ENCODE results near the gene DVL2.
A peak's percentile ranks its signal among the peaks of the same experiment; 100 is the strongest.

DVL2 gene

DNA sequence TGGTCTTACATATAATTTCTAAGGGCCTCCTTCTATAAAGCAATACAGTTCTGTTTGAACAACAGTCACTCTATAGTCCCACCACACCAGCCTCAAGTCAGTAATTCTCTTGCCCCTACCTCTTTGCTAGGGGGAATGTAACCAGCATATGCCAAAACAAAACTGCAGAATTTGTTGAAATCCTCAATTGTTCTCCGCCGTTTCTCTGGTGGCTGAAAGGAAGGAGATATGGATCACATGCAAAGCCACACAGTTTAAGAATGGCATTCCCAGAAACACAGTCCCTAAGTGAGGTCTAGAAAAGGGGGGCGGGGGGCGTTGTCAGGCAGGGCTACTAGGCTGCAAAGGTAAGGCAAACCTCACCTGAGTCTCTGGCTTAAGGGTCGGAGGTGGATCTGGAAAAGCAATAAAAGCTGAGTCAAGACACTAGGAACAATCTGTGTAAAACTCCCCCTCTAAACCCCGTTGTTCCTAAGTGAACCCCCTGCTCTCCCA, 3.0 kb upstream of the DVL2 start:
- no peak for DNase-seq

DNA sequence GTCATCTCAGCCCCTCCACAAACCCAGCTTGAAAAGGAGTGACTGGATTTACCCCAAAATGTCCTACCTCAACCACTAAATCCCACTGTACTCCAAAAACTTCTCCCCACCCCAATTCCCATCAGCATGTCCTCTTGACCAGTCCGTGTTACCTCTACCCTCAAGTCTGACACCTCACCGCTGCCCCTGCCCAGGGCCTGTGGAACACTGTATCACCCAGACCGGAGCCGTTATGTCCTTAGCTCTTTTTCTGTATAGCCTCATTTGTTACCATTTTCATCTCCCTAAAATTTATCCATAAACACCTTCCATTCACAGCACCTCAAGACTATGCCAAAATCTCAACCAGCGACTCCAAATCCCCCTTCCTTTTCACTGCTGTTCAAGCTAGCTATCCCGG, 2.5 kb upstream of the DVL2 start:
- no peak for DNase-seq

DNA sequence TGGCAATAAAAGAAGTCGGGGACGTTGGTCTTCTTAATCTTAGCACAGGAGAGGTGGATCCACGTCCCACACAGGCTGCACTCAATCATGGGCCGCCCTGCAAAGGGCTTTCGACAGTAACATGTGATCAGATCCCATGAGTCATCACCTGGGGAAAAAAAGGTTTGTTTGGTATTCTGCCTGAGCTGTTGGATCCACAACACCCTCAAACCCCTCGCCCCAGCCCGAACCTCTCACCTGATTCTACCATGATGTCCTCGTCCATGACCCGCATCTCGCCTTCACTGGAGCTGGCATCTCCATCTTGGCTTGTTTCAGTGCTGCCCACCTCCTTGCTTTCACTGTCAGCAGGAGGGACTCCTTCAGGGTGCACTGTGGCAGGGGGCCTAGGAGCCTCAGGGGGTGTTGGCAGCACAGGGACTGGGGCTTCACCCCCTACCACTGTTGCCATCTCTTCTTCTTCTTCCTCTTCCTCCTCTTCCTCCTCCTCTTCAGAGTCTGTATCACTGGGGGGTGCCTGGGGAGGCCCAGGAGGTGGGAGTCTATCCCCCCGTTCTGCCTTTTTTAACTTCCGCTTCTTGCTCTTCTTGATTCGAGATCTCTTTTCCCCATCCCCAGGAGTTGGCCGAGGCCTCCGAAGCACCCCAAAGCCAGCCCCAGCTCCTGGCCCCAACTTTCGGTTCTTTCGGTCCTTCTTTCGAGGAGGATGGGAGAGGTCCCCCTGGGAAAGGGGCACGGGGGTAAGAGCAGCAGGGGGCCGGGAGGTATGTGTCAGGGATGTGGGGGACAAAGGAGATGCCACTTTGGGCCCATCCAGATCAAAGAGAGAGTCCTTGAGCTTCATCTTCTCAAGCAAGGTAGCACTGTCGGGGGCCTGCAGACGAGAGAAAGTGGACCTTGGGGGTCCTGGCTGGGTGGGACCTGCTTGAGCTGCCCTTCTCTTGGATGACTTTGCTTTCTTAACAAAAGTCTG, 1.7 kb upstream of the DVL2 start:
- no peak for DNase-seq

DNA sequence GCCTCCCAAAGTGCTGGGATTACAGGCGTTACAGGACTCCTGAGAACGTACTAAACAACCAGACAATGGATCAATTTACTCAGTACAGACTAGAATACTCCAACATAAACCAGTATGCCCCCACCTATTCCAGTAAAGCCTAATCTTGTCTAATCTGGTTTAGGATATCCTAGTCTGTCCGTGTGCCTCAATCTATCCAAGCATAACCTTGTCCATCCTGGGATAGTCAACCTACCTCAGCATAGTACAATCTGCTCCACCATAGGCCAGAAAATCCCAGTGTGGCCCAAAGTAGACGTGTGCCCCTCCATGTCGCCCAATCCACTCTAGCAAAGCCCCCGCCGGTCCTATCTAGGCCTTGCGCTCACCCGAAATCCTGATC, 625 bp downstream of the DVL2 start:
- DNase-seq = no peak

DNA sequence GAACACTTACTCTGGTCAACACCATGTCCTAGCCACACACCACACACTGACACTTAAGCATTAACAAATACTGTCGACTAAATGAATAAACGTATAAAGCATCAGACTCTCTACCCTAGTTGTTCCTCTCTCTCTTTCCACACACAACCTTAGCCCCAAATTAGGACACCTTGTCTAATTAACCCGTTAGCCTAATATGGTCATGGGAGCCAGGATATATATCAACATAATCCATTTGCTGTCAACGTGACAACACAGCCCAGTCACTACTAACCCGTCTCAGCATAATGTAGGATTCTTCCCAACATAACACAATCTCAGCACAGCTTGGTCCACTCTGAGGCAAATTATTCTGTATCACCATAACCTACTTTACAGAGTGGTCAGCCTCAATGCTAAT, 2.2 kb downstream of the DVL2 start:
- no peak for DNase-seq

DNA sequence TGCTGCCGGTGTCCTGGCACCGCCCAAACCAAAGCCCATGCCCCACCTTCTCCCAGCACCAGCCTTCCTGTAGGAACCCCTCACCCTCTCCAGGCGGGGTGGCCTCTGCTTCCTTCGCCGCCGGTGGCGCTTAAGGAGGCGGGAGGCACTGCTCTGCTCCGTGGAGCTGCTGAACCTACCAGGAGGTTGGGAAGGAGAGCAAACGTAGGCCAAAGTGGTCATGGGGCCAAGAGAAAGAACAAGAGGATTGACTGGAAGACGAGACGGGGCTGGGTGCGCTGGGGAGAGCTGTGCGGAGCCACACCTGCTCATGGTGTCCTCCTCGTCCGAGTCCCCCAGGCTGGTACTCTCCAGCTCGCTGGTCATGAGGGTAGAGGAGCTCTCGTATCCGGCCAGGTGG, 4.8 kb downstream of the DVL2 start:
- no peak for DNase-seq

DNA sequence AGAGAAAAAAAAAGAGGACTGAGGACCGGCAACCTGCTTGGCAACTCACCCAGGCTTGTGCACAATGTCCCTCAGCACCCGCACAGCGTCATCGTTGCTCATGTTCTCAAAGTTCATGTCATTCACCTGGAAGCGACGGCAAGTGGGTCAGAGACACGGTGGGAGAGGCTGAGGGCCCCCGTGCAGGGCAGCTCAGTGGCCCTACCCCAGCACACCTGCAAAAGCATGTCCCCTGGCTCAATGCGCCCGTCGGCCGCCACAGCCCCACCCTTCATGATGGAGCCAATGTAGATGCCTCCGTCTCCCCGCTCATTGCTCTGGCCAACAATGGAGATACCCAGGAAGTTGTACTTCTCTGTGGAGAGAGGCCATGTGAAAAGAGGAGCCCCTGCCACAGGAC, 5.4 kb downstream of the DVL2 start:
- no peak for DNase-seq

DNA sequence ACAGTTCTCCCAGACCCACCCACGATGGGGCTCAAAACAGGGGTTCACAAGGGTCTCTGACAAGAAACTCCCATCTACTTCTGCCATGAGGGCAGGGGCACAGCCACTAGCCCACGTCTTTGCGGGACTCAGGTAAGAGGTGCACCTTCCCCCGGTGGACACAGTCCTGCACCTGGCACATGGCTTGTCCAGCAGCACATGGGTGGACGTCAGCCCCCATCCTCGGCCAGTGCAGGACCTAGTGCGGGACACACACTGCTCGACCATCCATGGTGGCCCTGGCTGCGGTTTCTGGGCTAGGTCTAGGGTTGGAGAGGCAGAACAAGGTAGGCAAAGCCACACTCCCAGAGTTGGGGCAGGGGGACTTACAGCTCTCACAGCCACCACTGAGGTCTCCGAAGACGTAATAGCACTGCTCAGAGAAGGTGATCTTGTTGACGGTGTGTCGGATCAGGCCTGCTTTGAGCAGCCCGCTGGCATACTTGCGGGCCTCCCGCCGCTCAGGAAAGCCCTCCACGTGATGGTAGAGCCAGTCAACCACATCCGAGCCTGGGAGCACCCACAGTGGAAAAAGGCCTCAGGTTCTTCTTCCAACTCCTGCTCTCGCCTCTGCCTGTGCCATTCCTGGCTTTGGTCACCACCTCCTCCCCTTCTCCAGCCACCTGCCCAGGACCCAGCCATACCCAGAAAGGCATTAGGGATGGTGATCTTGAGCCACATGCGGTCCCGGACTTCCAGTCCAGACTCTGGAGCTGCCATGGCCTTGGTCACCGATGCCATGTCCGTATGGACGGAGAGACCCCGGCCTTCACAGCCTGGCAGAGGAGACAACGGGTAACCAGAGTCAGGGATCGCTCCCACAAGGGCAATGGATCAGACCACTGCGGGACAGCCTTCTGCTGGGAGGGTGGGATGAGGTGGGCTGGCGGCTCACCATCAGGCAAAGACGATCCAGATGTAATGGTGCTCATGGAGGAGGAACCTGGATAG, 7.3 kb downstream of the DVL2 start:
- DNase-seq = no peak

DNA sequence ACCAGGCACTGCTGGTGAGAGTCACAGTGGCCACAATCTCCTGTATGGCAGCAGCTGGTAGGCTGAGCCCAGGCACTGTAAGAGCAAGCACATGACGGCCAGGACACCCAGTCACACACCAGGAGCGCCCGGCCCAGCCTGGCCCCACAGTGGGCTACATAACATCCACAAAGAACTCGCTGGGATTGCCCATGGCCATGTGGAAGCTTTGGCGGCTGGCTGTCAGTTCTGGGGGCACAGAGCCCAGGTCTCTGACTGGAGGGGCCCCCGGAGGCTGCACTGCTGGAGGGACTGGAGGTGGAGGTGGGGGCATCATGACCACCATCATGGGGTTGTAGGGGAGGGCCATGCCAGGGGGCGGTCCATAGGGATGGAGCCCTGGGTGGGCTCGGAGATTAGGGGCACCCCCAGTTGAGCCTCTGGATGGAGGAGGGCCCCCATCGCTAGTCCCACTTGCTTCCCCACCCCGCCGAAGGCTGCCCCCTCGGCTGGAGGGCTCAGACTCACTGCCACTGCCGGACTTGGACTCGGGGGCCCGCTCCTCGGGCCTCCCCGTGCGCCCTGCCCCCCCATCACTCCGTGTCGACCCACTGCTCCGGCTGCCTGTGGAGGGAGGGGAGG, 8.5 kb downstream of the DVL2 start:
- no peak for DNase-seq

DNA sequence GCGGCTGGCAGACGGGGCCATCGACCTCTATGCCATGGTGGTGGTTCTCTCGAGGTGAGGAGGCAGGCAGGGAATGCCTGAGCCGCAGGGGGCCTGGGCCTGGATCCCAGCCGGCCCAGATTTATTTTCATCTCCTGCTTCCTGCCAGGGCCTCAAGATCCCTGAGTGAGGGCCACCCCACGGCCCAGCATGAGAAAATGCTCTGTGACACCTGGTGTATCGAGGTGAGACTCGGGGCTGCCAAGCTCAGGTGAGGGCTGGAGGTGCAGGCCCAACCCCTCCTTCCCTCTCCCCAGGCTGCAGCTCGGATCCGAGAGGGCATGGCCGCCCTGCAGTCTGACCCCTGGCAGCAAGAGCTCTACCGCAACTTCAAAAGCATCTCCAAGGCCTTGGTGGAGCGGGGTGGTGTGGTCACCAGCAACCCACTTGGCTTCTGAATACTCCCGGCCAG, 9.6 kb downstream of the DVL2 start:
- DNase-seq = no peak

DNA sequence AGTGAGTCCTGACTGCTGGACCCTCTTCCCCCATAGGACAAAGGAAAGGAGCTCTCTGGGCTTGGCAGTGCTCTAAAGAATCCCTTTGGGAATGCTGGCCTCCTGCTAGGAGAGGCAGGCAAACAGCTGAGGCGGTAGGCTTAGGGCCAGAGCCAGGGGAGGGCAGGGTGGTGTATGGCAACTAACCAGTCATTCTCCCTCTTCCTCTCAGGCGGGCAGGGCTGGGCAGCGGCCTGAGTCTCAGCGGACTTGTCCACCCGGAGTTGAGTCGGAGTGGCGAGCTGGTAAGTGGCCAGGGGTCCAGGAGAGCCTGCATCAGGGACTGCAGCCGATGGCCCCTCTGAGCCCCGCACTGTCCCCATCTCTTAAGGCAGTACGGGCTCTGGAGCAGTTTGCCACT, 10.2 kb downstream of the DVL2 start:
- no peak for DNase-seq

DNA sequence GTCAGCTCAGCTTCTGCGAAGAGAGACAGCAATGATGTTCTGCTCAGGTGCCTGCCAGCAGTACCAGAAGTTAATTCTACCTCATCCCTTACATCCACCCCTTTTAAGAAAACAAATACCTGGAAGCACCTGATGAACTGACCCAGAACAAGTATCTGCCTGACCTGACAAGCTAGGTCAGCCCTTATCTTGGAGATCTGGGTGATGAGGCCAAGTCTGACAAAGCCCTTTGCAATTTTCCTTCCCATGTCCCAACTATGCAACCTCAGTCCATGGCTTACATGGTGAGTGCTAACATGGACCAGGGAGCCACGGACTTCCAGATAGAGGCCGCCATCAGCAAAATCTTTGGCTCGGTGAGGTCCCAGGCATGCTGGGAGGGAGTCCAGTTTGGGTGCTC, 10.9 kb downstream of the DVL2 start:
- no peak for DNase-seq

DNA sequence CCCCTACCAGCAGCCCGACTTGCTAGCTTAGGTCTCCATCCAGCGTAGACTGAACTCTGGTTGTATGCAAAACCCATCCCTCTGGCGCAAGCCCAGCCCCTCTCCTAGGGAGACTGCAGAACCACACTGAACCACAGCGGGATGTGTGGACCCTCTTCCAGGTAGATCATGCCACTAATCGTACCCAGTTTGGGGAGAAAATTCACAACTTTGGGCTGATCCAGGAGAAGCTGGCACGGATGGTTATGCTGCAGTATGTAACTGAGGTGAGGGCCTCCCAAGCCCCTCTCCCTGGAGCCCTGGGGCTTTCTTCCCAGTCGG, 11.4 kb downstream of the DVL2 start:
- DNase-seq = no peak

DNA sequence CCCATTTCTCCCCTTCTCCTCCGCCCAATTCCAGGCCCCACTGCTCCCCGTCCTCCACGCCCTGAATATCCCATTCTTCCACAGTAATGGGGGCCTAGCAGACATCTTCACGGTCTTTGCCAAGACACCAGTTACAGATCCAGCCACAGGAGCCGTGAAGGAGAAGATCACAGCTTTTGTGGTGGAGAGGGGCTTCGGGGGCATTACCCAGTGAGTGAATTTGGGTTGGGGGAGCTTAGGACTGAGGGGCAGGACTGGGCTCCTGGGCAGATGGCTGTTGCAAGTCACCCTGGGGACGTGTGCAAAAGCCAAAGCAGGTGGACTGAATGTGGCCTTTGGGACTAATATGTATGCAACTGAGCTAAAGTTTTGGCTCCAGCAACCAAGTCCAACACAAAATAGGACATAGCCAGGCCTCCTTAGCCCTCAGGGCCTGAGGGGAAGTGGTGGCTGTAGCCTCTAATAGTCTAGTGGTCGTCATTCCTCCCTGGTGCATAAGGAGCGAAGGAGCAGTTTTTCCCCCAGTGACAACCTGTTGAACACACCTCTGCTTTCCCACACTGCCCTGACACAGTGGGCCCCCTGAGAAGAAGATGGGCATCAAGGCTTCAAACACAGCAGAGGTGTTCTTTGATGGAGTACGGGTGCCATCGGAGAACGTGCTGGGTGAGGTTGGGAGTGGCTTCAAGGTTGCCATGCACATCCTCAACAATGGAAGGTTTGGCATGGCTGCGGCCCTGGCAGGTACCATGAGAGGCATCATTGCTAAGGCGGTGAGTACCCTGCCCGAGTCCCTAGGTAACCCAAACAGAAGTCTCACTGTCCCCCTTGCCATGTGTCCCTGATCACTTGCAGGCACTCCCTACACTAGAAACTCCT, 12.0 kb downstream of the DVL2 start:
- no peak for DNase-seq

DNA sequence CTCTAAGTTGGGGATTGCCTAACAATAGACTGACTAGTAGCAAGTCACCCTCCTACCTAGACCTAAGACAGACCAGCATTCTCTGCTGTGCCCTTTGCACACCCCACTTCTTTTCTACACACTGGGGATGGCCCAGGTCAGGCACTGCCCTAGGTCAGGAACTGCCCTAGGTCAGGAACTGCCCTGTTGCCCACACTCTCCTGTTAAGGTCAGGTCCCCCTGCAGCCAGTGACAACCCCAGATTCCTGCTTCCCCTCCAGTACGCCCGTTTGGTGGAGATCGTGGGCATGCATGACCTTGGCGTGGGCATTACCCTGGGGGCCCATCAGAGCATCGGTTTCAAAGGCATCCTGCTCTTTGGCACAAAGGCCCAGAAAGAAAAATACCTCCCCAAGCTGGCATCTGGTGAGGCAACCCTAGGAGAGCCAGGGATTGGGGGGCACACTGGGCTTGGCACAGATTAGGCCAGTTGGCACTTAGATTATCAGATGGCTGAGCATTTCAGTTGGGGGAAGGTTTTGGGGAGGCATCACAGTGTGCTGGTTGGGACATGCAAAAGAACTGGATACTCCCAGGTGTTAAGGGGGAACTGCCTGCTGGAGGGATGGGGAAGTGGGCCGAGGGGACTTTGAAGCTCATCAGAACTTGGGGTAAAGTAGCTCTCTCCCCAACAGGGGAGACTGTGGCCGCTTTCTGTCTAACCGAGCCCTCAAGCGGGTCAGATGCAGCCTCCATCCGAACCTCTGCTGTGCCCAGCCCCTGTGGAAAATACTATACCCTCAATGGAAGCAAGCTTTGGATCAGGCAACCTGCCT, 12.8 kb downstream of the DVL2 start:
- no peak for DNase-seq

DNA sequence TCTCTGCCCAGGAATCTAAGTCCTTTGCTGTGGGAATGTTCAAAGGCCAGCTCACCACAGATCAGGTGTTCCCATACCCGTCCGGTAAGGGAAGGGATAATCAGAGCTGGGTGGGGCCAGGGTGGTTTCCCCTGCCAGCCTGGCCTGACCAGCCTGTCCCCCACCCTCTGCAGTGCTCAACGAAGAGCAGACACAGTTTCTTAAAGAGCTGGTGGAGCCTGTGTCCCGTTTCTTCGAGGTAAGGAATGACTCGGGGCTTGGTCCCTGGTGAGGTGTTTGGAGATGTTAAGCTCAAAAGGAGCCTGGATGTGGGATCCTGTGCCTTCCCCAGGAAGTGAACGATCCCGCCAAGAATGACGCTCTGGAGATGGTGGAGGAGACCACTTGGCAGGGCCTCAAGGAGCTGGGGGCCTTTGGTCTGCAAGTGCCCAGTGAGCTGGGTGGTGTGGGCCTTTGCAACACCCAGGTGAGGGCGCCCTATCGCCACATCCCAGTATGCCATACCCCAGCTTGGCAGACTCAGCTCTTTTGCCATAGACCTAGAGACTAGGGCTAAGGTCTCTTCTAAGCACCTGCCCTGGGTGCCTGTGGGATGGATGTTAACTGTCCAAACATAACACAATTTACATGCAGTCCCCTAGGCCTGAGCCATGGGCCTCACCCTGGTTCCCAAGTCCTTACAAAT, 13.6 kb downstream of the DVL2 start:
- peak; percentile 42 for DNase-seq

DNA sequence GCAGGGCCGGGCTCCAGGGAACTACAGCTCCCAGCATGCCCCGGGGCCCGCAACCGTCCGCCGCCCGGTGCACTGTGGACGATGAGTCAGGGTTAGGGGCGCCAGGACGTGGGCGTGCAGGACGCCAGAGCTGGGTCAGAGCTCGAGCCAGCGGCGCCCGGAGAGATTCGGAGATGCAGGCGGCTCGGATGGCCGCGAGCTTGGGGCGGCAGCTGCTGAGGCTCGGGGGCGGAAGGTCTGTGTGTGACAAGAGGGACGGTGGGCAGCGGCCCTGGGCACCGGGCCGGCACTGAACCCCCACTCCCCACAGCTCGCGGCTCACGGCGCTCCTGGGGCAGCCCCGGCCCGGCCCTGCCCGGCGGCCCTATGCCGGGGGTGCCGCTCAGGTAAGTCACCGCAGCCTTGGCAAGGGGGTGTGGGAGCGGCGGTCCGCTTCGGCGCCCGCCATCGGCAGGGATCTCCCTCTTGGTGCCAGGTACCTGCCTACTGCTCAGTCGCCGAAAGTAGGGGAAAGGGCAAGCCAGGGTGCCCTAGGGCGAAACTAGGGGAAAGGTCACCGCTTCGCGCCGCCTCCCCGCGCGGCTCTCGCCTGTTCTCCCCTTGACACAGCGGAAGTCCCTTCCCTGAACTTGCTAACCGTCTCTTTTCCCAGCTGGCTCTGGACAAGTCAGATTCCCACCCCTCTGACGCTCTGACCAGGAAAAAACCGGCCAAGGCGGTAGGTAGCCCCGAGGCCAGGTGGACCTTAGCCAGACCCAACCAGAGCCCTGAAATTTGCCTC, 14.3 kb downstream of the DVL2 start, which contains the start of the genes ACADVL and DLG4:
TSS of gene ACADVL (plus strand) at position 127 of the 781 bp plus-strand sequence. CDS start at position 174, 47 bp downstream.
TSS of gene DLG4 (minus strand) at position 25 of the 781 bp plus-strand sequence.
- DNase-seq = peak; percentile 65

DNA sequence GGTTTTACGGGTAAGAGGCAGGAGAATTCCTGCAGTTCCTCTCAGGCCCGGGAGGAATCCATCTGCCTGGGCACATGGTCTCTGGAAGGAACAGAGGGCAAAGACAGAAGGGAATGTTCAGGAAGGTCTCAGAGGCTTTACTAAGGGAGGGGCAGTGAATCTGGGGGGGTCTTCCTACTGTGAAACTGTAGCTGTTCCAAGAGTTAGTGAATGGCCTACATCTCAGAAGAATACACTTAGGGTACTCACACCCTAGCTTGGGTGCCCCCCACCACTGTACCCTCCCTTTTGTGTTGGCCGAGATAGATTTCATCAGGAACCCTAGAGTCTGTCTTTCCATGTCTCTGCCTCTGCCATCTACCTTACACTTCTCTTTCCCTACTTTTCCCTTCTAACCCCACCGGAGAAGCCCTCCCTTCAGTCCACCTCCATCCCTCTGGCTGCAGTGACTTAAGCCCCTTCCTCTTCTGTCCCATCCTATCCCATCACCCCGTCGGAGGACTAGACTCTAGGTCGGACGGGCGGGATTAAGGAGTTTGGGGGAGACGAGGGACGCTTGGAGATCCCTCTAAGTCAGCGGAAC, 15.0 kb downstream of the DVL2 start:
- DNase-seq = no peak

DNA sequence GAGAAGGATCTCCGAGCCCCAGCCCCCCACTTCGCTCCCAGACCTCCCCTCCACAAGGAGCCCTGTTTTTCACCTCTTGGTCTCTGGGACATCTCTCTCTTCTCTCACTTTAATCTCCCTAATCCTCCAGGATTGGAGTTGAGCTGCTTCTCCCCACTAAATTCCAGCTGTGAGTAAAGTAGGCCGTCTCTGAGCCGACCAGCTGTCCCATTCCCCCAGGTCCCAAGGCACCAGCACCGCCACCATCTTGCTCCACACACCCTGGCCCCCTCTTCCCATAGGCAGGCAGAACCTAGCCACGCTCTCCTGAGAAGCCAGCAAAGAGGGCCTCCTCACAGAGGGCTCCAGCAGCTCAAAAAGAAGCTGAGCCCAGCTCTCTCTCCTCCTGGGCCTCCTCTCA, 15.6 kb downstream of the DVL2 start:
- no peak for DNase-seq
